GM12878 (cell line): Measurements from ENCODE around the gene CFAP70. TPM values are rescaled to one million over a fixed set of nuclear protein-coding genes. Genes with fewer than 3 reads are reported as not detected.

ENCODE experiments used
- ATAC-seq: fragments of 200-7000 bp; cut with Tn5 transposase; 3 replicates; pipeline ENCODE4 v1.9.1; 2020; ENCODE audit warnings: mild to moderate bottlenecking, moderate library complexity
- BruUV-seq: library from RNA; stranded (reverse); fragments of 400-500 nt; replicated peaks from 2 replicates; lab custom pipeline; 2021; lab: Mats Ljungman, UMichigan
- CTCF ChIA-PET: fragments of 300-600 bp; sonication (Branson Sonifier 250); formaldehyde crosslinking; extraction: SDS; loops from one replicate; lab custom pipeline; 2021; ENCODE audit warnings: inconsistent platforms; lab: Yijun Ruan, JAX
- POLR2A ChIA-PET: fragments of 350-600 bp; formaldehyde crosslinking; extraction: SDS; loops from one replicate; lab custom pipeline; 2021; ENCODE audit warnings: inconsistent platforms; lab: Charles Lee
- RAD21 ChIA-PET: fragments of 300-600 bp; sonication (Branson Sonifier 250); formaldehyde crosslinking; loops from one replicate; lab custom pipeline; 2023; ENCODE audit warnings: antibody characterized with exemption; ENCODE audit not compliant: unreplicated experiment; lab: Charles Lee
- SMC1A ChIA-PET: fragments of 300-600 bp; sonication (Branson Sonifier 250); formaldehyde crosslinking; loops from one replicate; lab custom pipeline; 2023; ENCODE audit not compliant: unreplicated experiment, uncharacterized antibody; lab: Charles Lee
- DNase-seq: peaks from one replicate; pipeline ENCODE4 v3.0.0-alpha.2; 2011; ENCODE audit warnings: low read depth, low spot score
- FAIRE-seq: peaks from 3 replicates; lab custom pipeline; 2011; peaks lifted over from hg19 to GRCh38; lab: Jason Lieb, UNC
- H2AFZ ChIP-seq: 2 replicates; pipeline ENCODE4 v1.6.0; 2011; ENCODE audit warnings: low read depth, low read length, control low read depth; ENCODE audit not compliant: control insufficient read depth
- H3K27ac ChIP-seq: 2 replicates; pipeline ENCODE4 v1.5.1; 2011; ENCODE audit warnings: control low read depth; ENCODE audit not compliant: control insufficient read depth, insufficient read depth
- H3K27me3 ChIP-seq, 2 experiments: replicated peaks in 1 of 2; 2 replicates each; pipeline versions ENCODE4 v1.6.0 to v1.6.1; 2011; ENCODE audit warnings: low read length in 1 of 2; ENCODE audit not compliant: control insufficient read depth in 2 of 2, insufficient read depth in 2 of 2
- H3K36me3 ChIP-seq, 2 experiments: 2 replicates each; pipeline ENCODE4 v1.5.1; 2011; ENCODE audit warnings: low read length in 1 of 2; ENCODE audit not compliant: control insufficient read depth in 2 of 2, insufficient read depth in 2 of 2
- H3K4me1 ChIP-seq: 2 replicates; pipeline ENCODE4 v1.6.1; 2011; ENCODE audit warnings: mild to moderate bottlenecking, low read length, moderate library complexity, mixed read lengths; ENCODE audit not compliant: control insufficient read depth, insufficient read depth
- H3K4me2 ChIP-seq: 2 replicates; pipeline ENCODE4 v1.6.0; 2011; ENCODE audit warnings: control low read depth; ENCODE audit not compliant: control insufficient read depth, insufficient read depth
- H3K4me3 ChIP-seq: fragments of 200-600 bp; sonication (generic); 2 replicates; pipeline ENCODE4 v1.5.1; 2016
- H3K79me2 ChIP-seq: 2 replicates; pipeline ENCODE4 v1.6.0; 2011; ENCODE audit warnings: low read length; ENCODE audit not compliant: control insufficient read depth, insufficient read depth
- H3K9ac ChIP-seq: 2 replicates; pipeline ENCODE4 v1.8.0; 2011; ENCODE audit warnings: low read length, control low read depth, mixed read lengths; ENCODE audit not compliant: control insufficient read depth, insufficient read depth
- H3K9me3 ChIP-seq: replicated peaks from 3 replicates; pipeline ENCODE4 v1.5.1; 2011; ENCODE audit warnings: mild to moderate bottlenecking, low read length; ENCODE audit not compliant: control insufficient read depth, insufficient read depth
- H4K20me1 ChIP-seq: 2 replicates; pipeline ENCODE4 v1.6.0; 2011; ENCODE audit not compliant: control insufficient read depth, insufficient read depth
- BHLHE40 ChIP-seq, 2 experiments: fragments of 450-650 bp in 1 of 2; IDR thresholded peaks; 2 replicates each; pipeline ENCODE4 v1.6.1; 2011 to 2017; ENCODE audit warnings: low read depth in 2 of 2, borderline replicate concordance in 1 of 2, improper control_type of control experiment in 1 of 2, low read length in 1 of 2, mild to moderate bottlenecking in 1 of 2
- CREM ChIP-seq: IDR thresholded peaks from 2 replicates; pipeline ENCODE4 v1.6.1; 2014; ENCODE audit warnings: antibody characterized with exemption, low read depth
- E2F8 ChIP-seq: fragments of 450-650 bp; IDR thresholded peaks from 2 replicates; pipeline ENCODE4 v1.6.1; 2018; ENCODE audit warnings: mild to moderate bottlenecking, low read depth, moderate library complexity; ENCODE audit not compliant: partially characterized antibody
- FOXK2 ChIP-seq: fragments of 450-650 bp; IDR thresholded peaks from 2 replicates; pipeline ENCODE4 v1.6.1; 2017; ENCODE audit warnings: mild to moderate bottlenecking, moderate library complexity
- GABPA ChIP-seq: IDR thresholded peaks from 2 replicates; pipeline ENCODE4 v1.6.1; 2014; ENCODE audit warnings: antibody characterized with exemption, low read depth, mild to moderate bottlenecking, inconsistent platforms
- IKZF1 ChIP-seq: fragments of 450-650 bp; conservative IDR thresholded peaks from 2 replicates; pipeline ENCODE4 v1.6.1; 2017; ENCODE audit warnings: antibody characterized with exemption, mild to moderate bottlenecking
- IRF4 ChIP-seq: IDR thresholded peaks from 2 replicates; pipeline ENCODE4 v1.6.1; 2011; ENCODE audit warnings: low read depth, low read length
- MLLT1 ChIP-seq: fragments of 450-650 bp; IDR thresholded peaks from 2 replicates; pipeline ENCODE4 v1.6.1; 2016; ENCODE audit warnings: mild to moderate bottlenecking
- PKNOX1 ChIP-seq: fragments of 450-650 bp; IDR thresholded peaks from 2 replicates; pipeline ENCODE4 v1.6.1; 2016; ENCODE audit warnings: mild to moderate bottlenecking
- RAD51 ChIP-seq: fragments of 450-650 bp; IDR thresholded peaks from 2 replicates; pipeline ENCODE4 v1.6.1; 2016; ENCODE audit warnings: moderate library complexity, mild to moderate bottlenecking, inconsistent platforms
- RELB ChIP-seq: fragments of 450-650 bp; IDR thresholded peaks from 2 replicates; pipeline ENCODE4 v1.6.1; 2017; ENCODE audit warnings: low read depth, mild to moderate bottlenecking, moderate library complexity
- SUPT20H ChIP-seq: IDR thresholded peaks from 2 replicates; pipeline ENCODE4 v1.6.1; 2011; ENCODE audit warnings: low read depth, mild to moderate bottlenecking, low read length, moderate library complexity, borderline replicate concordance; ENCODE audit not compliant: control insufficient read depth
- ZNF384 ChIP-seq: IDR thresholded peaks from 2 replicates; pipeline ENCODE4 v1.6.1; 2012; ENCODE audit warnings: low read depth, mild to moderate bottlenecking, low read length, improper control_type of control experiment, borderline replicate concordance
- ZZZ3 ChIP-seq: IDR thresholded peaks from 2 replicates; pipeline ENCODE4 v1.6.1; 2011; ENCODE audit warnings: low read depth; ENCODE audit not compliant: control insufficient read depth, insufficient read length
- WGBS: methylation state at CpG from one replicate; pipeline ENCODE4 v1.1.6; 2016; ENCODE audit warnings: low lambda C conversion rate; ENCODE audit not compliant: insufficient replicate concordance, insufficient coverage; ENCODE audit errors: missing lambda C conversion rate; 5-methylcytosine and 5-hydroxymethylcytosine counted together
- in situ Hi-C: fragments of 300-500 bp; cut with MboI; formaldehyde crosslinking; loops from 9 replicates; pipeline ENCODE4 v1.14.3; 2018; ENCODE audit warnings: mixed read lengths
- intact Hi-C: fragments of 100-400 bp; cut with micrococcal nuclease; formaldehyde crosslinking; loops from one replicate; pipeline ENCODE4 v1.14.2; 2022; ENCODE audit not compliant: unreplicated experiment
- polyA plus RNA-seq, 11 experiments: library from polyadenylated mRNA; depleted of rRNA in 4 of 11; unstranded in 6 of 11; stranded (reverse) in 5 of 11; fragments of >200 nt; fragmentation: Nextera tagmentation in 4 of 11; fragmentation: Illumina TruSeq in 1 of 11; extraction: Ambion mirVana in 4 of 11; extraction: Trizol in 1 of 11; gene quantifications; 1 replicate in 1 of 11; 2 replicates in 10 of 11; pipeline versions ENCODE4 v1.2.1 to v1.2.3, GENCODE V29; 2011 to 2016; ENCODE audit warnings: inconsistent platforms in 2 of 11, missing spikeins in 2 of 11, low read depth in 1 of 11
- total RNA-seq, 4 experiments: library from RNA; depleted of rRNA in 3 of 4; stranded (reverse); fragments of >200 nt in 3 of 4; fragmentation: Illumina TruSeq in 1 of 4; extraction: Trizol in 1 of 4; gene quantifications; 2 replicates each; pipeline versions ENCODE4 v1.2.1 to v1.2.3, GENCODE V29; 2013 to 2021

CFAP70 gene
- total and polyA plus RNA-seq, 10 of the 15 experiments (the other 5 are each of a cell fraction or from before 2014, with no cell fraction given) = 0.21 to 1.1 (median 0.42) TPM

- TF ChIP-seq BHLHE40 (IDR thresholded peaks at IDR 0.05; ENCODE audit: borderline replicate concordance in 1 of 2, low read depth in 2 of 2, low read length in 1 of 2) = no peak
- TF ChIP-seq CREM = no peak
- TF ChIP-seq RAD51 = no peak
Measured at GRCh38 chr10:73293461-73293860, 65.2 kb downstream of the CFAP70 start (continued).

GRCh38 chr10:73289958-73290357 is 68.7 kb downstream of the CFAP70 start:
- in situ Hi-C loops = no loop called here
- TF ChIP-seq E2F8 = no peak
- no peak for TF ChIP-seq SUPT20H
- no peak for TF ChIP-seq CREM
- TF ChIP-seq FOXK2 = no peak
- TF ChIP-seq IKZF1 = no peak
- TF ChIP-seq MLLT1 = no peak
- no peak for TF ChIP-seq PKNOX1
- TF ChIP-seq GABPA = no peak
- TF ChIP-seq ZZZ3 = no peak
- no peak for TF ChIP-seq RELB
- TF ChIP-seq IRF4 = no peak
- TF ChIP-seq ZNF384 = no peak

More at GRCh38 chr10:73289958-73290357, 68.7 kb downstream of the CFAP70 start:
- Histone ChIP-seq H2AFZ (no peak overlapping the region), H3K27ac (no peak overlapping the region), H3K9me3 (no peaks in the 10 kb centered on the region), H3K4me2 (no peak overlapping the region), H3K36me3 (no peaks in the 10 kb centered on the region), H3K79me2 (no peaks in the 10 kb centered on the region), H3K27me3 (no peaks in the 10 kb centered on the region), H3K4me3 (no peak overlapping the region), H3K9ac (no peak overlapping the region), H4K20me1 (no peaks in the 10 kb centered on the region), H3K4me1 (no peaks in the 10 kb centered on the region)
- ChIA-PET POLR2A (no interaction called here), SMC1A (no interaction called here), CTCF (no interaction called here), RAD21 (no interaction called here)
- FAIRE-seq = no peak
- 96% methylated on average over 1 of the region's 1 CpG for WGBS
- no TSS peak for BruUV-seq
- no peak for DNase-seq
- intact Hi-C loops = no loop called here
- ATAC-seq = no peak
